HG03469 (cell line): Measurements from ENCODE around the gene SLC39A7.
A peak's percentile ranks its signal among the peaks of the same experiment; 100 is the strongest.

Experiments
- ATAC-seq: cut with Tn5 transposase; IDR thresholded peaks from one replicate; pipeline ENCODE4 v1.9.1; 2021; ENCODE audit warnings: mild to moderate bottlenecking, moderate library complexity, moderate number of reproducible peaks; ENCODE audit not compliant: unreplicated experiment

Gene SLC39A7

DNA sequence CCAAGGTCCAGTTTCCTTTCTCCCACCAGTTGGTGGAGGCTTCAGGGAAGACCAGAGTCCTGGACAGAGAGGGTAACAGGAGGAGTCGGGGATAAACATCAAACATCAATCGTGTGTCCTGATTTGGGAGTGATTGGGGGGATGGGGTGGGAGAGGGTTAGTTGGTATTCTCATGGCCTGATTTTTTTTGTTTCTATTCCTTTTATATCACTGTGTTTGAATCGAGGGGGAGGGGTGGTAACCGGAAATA lies 3.4 kb downstream of the SLC39A7 start:
- no peak for ATAC-seq

DNA sequence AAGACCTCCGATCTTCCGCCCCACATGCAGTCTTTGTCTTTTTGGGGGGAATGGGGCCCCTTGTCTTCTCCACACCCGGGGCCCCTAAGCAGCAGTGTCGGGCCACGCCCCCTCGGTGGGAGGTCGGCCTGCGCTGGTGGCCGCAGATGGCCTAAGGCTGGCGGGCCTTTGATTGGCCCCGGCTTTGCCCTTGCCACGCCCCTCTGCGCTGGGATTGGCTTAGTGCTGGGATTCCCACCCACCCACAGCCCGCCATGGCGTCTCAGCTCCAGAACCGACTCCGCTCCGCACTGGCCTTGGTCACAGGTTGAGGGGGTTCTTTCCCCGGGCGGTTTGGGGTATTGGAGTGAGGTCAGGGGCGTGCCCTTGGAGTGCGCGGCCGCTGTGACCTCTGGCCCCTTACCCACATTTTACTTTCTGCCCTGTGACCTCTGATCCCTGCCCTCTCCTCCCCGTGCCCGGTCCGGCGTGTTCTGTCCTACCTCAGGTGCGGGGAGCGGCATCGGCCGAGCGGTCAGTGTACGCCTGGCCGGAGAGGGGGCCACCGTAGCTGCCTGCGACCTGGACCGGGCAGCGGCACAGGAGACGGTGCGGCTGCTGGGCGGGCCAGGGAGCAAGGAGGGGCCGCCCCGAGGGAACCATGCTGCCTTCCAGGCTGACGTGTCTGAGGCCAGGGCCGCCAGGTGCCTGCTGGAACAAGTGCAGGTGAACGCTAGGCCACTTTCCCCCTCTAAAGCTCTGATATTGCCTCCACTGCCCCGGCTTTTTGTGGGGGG lies 3.9 kb downstream of the SLC39A7 start, which contains the start of gene HSD17B8:
HSD17B8 (plus strand) TSS at position 241 of the 776 bp plus-strand sequence; CDS start at position 255, 14 bp downstream.
- ATAC-seq = peak; percentile 29

DNA sequence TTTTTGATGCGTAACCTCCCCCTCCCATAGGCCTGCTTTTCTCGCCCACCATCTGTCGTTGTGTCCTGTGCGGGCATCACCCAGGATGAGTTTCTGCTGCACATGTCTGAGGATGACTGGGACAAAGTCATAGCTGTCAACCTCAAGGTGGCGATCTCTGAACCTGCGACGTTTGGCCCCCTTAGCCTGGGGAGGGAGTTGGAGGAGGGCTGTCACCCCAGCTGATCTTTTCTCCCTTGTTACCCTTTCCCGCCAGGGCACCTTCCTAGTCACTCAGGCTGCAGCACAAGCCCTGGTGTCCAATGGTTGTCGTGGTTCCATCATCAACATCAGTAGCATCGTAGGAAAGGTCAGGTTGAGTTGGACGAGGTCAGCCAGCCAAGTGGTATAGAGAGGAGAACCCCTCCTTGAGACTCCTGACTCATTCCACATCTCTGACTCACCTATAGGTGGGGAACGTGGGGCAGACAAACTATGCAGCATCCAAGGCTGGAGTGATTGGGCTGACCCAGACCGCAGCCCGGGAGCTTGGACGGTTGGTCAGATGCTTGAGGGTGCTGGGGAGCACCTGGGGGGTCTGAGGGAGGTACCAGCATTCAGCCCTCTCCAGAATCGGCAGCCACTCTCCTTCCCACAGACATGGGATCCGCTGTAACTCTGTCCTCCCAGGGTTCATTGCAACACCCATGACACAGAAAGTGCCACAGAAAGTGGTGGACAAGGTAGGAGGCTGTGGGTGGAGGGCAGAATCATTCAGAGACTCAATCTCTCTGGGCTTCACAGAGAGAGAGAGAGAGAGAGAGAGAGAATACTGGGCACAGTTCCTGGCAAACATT lies 4.7 kb downstream of the SLC39A7 start:
- ATAC-seq = no peak

DNA sequence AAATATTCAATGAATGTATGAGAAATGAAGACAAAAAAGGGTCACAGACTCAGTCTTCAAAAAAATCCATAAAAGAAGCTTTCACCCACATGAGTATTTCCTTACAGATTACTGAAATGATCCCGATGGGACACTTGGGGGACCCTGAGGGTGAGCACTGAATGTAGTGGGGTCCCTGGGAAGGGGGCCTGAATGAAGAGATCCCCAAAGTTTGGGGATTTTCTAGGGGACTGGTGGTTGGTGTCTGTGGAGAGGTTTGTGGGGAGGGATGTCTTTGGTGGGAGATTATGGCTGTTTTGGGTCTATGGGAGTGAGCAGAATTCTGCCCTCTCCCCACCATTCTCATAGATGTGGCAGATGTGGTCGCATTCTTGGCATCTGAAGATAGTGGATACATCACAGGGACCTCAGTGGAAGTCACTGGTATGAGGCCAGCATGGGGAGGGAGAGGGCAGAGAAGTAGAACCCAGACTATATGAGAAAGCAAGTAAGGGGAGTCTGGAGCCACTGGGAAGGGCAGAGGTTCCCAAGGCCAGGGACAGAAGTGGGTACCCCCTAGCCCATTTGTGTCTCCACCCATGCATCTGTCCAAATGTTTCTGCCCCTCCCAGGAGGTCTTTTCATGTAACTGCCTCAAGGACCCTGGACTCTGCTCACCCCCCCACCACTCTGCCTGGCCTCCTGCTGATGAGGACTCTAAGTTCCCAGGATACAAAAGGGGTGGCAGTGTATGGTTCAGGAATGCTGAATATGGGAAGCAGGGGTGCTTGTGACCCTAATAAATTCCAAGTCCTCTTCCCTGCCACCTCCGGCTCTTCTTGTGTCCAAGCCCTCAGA lies 5.6 kb downstream of the SLC39A7 start:
- no peak for ATAC-seq

DNA sequence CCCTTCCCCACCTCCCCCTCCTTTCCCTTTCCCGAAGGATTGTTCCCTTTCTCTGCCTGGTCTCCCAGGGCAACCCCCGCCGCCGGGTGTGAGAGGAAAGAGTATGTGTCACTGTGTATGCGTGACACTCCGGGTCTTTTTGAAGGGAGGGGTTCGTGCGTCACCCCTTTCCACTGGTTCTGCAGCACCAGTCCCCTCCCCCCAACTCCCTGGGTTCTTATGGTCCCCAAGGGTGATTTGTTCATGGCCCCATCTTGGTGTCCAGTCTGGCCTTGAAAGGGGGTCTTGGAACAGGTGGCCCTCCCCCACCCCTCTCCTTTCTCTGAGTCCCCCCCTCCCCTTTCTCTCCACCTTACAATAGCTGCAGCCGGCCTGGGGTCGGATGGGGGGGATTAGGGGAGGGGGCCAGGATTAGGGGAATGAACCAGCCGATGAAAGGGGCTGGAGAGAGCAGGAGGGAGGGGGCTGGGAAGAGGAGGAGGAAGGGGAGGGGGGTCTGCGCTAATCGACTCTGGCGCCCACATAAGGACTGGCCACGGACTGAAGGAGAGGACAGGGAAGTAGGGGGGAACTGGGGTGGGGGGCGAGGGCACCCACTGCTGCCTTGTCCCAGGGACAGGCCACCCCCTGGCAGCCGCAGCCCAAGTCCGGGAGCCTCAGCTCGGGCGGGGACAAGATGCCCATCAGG lies 6.3 kb downstream of the SLC39A7 start:
- ATAC-seq = no peak

DNA sequence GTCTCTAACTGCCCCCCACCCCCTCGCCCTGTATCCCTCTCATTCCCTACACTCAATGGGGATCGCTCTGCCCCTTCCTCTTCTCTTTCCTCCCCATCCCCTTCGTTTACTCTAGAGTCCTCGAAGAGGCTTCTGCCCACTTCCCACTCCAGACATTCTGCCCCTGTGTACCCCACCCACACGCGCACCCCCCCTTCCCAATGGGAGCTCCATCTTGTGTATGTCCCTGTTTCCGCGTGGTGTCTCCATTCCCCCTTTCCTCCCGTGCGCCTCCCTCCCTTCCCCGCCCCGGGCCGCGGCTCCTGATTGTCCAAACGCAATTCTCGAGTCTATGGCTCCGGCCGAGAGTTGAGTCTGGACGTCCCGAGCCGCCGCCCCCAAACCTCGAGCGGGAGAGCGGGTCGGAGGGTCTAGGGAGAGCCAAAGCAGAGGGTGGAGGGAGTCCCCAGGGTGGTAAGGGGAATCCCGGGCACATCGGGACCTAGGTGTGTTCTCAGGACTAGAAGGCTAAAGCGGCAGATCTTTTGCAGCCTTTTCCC lies 7.0 kb downstream of the SLC39A7 start:
- no peak for ATAC-seq

DNA sequence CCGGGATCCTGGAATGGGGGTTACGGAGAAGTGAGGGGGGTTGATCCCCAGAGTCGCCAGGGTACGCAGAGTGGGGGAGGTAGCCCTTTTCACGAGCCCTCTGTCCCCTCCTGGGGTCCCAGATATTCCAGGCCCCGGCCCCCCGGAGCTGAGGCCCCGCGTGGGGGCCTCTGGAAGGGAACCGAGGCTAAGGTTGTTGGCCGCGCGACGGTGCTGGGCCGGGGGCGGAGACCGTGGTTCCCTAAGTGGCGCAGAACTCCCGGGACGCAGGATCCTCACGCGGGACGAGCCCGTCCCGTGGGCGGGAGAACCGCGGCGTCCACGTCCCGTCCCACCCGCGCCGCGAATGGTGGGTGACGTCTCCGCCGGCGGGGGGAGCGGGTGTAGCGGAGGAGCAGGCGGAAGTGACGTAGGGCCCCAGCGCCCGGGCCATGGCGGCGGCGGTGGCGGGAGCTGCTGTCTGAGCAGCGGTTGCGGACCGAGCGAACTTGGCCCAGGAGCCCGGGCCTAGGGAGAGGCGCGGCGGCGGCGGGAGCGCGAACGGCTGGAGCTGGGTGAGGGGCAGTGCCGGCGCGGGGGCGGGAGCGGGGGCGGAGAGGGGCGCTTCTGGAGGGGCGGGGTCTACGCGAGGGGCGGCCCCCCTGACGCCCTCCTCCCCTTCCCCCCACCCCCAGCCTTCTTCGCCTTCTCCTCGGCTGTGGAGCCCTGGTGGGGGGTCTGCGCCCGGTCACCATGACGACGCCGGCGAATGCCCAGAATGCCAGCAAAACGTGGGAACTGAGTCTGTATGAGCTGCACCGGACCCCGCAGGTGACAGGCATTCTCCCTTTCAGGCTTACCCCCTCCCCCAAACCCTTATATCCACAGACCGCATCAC lies 7.7 kb downstream of the SLC39A7 start, which contains the start of gene RING1:
RING1 (plus strand) TSS at position 410 of the 877 bp plus-strand sequence; CDS start at position 733, 323 bp downstream.
- ATAC-seq = peak; percentile 42

DNA sequence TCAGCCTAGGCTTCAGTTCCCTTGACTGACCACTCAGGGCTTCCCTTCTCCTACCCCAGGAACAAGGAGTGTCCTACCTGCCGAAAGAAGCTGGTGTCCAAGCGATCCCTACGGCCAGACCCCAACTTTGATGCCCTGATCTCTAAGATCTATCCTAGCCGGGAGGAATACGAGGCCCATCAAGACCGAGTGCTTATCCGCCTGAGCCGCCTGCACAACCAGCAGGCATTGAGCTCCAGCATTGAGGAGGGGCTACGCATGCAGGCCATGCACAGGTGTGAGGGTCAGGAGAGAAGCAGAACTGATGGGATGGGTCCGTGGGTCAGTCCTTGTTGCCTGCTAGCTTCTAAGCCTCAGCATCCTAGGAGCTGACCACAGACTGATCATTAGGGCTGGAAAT lies 9.2 kb downstream of the SLC39A7 start:
- no peak for ATAC-seq

DNA sequence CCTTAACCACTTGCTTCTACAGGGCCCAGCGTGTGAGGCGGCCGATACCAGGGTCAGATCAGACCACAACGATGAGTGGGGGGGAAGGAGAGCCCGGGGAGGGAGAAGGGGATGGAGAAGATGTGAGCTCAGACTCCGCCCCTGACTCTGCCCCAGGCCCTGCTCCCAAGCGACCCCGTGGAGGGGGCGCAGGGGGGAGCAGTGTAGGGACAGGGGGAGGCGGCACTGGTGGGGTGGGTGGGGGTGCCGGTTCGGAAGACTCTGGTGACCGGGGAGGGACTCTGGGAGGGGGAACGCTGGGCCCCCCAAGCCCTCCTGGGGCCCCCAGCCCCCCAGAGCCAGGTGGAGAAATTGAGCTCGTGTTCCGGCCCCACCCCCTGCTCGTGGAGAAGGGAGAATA lies 10.5 kb downstream of the SLC39A7 start:
- no peak for ATAC-seq

DNA sequence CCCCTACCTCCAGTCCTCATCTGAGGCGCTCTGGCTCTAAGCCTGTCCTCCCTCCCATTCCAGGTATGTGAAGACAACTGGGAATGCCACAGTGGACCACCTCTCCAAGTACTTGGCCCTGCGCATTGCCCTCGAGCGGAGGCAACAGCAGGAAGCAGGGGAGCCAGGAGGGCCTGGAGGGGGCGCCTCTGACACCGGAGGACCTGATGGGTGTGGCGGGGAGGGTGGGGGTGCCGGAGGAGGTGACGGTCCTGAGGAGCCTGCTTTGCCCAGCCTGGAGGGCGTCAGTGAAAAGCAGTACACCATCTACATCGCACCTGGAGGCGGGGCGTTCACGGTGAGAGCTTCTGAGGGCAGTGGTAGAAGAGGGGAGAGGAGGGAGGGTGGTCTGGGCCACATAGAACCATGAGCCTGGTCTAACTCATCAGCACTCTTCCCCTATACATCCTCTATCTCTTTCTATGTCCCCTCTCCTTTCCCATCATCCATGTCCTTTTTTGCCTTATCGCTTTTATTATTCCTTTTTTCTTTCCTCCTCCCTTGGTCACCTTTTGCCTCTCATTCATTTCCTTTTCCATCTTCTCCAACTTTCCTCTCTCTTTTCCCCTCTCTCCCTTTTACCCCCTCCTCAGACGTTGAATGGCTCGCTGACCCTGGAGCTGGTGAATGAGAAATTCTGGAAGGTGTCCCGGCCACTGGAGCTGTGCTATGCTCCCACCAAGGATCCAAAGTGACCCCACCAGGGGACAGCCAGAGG lies 11.2 kb downstream of the SLC39A7 start:
- no peak for ATAC-seq

DNA sequence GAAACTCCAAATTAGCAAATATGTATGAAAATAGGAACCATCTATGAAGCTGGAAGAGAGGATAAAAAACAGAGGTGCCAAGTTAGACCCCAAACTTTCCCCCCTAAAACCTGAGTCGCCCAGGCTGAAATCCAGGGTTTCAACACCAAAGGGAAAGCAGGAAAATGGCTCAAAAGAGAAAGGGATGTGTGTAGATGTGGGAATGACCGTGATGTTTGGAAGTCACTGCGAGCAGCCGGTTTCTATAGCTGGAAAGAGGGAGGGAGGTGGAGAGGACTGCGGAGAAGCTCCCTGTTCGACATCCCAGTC lies 12.1 kb downstream of the SLC39A7 start:
- no peak for ATAC-seq

DNA sequence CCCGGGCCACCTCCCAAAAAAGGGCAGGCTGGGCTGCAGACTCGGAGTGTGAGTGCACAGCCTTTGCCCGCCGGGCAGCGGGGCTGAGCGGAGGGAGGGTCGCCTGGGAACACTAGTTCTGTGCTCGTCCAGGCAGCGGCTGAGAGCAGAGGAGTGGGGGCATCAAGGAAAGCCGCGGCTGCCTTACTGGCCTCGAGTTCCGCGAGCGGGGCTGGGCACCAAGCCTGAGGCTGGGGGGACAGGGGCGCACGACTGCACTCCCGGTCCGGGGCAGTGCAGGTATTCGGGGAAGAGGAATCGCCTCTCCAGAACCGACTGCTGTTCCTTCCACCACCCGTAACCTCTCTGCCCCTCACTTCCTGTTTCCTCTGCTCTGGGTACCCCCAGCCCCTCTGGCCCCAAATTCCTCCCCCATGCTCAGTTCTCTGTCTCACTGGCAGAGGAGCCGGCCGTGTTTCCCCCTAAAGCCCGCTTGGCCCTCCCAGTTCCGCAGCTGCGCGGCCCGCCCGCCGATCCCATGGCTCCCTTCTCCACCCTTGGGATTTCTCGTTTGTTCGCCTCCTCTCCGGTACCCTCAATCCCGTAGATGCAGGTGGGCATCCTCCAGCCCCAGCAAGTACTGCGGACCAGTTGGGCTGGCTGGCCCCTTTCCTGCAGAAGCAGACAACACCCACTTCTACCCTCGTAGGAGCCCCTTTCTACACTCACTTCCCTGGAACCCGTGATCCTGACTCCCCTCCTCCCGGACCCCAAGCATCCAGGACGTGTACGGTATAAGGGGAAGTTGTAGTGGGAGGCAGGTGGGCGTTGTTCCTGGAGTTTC lies 12.7 kb downstream of the SLC39A7 start:
- no peak for ATAC-seq

DNA sequence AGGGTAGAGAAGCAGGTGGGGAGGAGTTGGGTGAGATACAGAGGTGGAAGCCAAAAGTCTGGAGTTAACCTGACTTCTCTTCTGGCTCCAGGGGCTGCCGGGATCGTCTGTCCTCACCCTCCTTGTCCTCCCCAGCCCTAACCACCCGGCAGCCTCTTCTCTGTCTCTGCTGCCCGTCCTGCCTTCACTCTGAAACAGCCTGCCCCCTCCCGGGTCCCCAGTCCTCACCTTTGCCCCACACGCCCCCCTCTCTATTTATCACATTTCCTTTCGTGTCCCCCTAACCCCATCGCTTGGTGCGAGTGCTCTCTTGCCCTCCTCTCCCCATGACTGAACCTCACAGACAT lies 13.3 kb downstream of the SLC39A7 start:
- no peak for ATAC-seq

DNA sequence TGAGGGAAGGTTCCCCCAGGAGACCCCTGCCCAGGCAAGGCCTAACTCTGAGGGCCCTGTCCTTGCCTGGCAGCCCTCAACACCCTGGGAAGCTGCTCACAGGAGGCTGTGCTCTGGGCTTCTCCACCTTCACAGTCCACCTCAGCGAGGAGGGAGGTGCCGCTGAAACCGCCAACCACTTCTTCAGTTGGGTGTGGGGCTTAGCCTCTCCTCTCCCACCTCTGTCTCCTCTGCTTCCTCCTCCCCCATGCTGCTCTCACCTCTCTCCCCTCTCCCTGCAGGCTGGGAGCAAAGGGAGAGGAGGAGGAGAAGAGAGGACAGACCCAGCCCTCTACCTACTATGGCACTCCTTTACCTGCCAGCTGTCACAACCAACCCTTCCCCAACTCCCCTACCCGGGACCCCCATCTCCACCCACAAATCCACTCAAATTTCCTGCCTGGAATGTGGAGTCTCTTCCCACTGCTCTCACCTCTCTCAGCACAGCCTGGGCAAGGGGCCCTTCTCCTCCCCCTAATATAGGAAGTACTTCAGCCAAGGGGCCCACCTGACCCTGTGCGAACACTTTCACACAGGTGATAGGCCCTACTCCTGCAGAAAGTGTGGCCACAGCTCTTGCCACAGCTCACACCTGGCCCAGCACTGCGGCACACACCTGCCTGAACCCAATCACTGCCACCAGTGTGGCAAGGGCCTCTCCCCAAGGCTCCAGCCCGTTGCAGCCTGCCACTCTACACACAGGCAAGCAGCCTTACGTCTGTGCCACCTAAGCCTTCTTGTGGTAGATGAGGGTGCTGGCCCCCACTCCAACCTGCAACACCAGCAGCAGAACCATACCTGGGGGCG lies 14.8 kb downstream of the SLC39A7 start:
- ATAC-seq = no peak

DNA sequence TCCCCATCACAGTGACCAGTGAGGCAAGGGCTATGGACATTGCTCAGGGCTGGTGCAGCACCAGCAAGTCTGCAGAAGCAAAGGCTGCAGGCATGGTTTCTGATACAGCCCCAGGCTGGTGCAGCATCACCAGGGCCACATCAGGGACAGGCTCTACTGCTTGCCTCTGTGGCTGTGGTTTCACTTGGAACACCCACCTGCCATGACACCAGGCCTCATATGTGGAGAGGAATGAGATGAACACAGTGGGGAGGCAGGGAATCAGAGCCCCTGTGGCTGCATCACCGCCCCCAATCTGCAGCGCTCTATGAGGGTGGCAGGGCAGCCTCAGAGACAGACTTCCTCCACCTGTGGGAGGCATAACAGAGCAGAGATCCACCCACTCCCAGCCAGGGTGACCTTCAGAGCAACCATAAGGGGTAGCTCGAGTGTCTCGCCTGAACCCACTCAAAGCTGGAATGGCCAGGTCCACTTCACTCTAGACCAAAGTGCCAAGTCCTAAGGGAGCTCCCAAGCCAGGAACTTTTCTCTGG lies 15.5 kb downstream of the SLC39A7 start:
- ATAC-seq = no peak

DNA sequence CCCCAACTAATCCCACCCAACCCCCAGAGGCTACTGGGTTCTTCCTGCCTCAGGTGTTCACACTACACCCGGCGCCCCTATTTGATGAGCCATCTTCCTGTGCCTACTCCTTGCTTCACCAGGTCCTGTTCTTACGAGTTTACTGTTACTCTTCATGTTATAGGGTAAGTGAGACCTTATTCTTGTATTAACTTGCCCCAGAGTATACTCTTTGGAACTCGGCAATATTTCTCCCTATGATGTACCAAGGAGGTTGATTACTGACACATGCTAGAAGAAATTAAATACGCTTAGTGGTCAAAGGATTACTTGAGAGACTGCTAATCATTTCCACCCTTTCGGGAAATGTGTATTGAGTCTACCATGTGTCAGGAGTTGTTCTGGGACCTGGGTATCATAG lies 16.6 kb downstream of the SLC39A7 start:
- ATAC-seq = no peak

DNA sequence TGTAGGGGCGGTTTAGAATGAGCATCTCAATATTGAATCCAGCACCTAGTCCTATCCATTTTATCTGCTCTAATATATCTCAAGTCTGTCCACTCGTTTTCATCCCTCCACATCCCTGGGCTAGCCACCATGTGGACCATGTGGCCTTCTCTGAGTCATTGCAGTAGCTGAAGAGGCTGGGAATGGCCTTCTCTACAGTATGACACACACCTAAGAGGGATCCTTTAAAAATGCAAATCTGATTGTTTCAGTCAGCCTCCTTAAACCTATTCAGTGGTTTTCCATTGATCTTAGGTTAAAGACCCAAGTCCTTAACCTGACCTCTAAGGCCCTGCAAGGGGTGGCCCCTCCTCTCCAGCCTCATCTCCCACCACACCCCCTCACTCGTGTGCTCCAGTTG lies 17.0 kb downstream of the SLC39A7 start:
- ATAC-seq = no peak
